Kidney (tissue), 14 donors: ENCODE data around the gene WNT7A. TPM values are rescaled to one million over a fixed set of nuclear protein-coding genes. Genes with fewer than 3 reads are reported as not detected.
A peak's percentile ranks its signal among the peaks of the same experiment; 100 is the strongest.

ENCODE experiments used
- DNase-seq, 5 donors: peaks; one replicate each; pipeline ENCODE4 v3.0.0-alpha.2; 2013 to 2020
- FAIRE-seq: peaks from 2 replicates; lab custom pipeline; 2012; peaks lifted over from hg19 to GRCh38; lab: Jason Lieb, UNC
- H3K27ac ChIP-seq, 2 donors: one replicate each; pipeline ENCODE4 v1.7.0; 2013; ENCODE audit warnings: low read depth in 2 of 2, low read length in 2 of 2, inconsistent platforms in 1 of 2
- H3K27me3 ChIP-seq: one replicate; pipeline ENCODE4 v1.7.1; 2013; ENCODE audit warnings: low read length, inconsistent platforms; ENCODE audit not compliant: control insufficient read depth, insufficient read depth
- H3K36me3 ChIP-seq, 3 donors: one replicate each; pipeline versions ENCODE4 v1.7.0 to v1.7.1; 2013; ENCODE audit warnings: low read length in 3 of 3, control low read depth in 1 of 3, inconsistent platforms in 1 of 3; ENCODE audit not compliant: insufficient read depth in 3 of 3, control insufficient read depth in 2 of 3
- H3K4me1 ChIP-seq, 3 donors: one replicate each; pipeline versions ENCODE4 v1.7.0 to v1.7.1; 2013; ENCODE audit warnings: low read length in 3 of 3, inconsistent platforms in 1 of 3, low read depth in 1 of 3; ENCODE audit not compliant: control insufficient read depth in 2 of 3, insufficient read depth in 2 of 3
- H3K4me3 ChIP-seq, 3 donors: one replicate each; pipeline versions ENCODE4 v1.7.0 to v1.8.1; 2013; ENCODE audit warnings: low read length in 3 of 3, control low read depth in 1 of 3, inconsistent platforms in 1 of 3
- H3K9ac ChIP-seq, 3 donors: one replicate each; pipeline versions ENCODE4 v1.7.0 to v1.7.1; 2013; ENCODE audit warnings: low read length in 3 of 3, control low read depth in 1 of 3, inconsistent platforms in 1 of 3
- H3K9me3 ChIP-seq, 3 donors: one replicate each; pipeline versions ENCODE4 v1.7.0 to v1.7.1; 2013; ENCODE audit warnings: low read length in 3 of 3, control low read depth in 1 of 3, inconsistent platforms in 1 of 3; ENCODE audit not compliant: control insufficient read depth in 2 of 3, insufficient read depth in 1 of 3
- CTCF ChIP-seq: IDR thresholded peaks from 3 replicates; pipeline ENCODE4 v1.5.1; 2012; ENCODE audit warnings: mild to moderate bottlenecking, moderate library complexity, borderline replicate concordance; ENCODE audit not compliant: insufficient read depth; ENCODE audit errors: extremely low read depth
- intact Hi-C: fragments of 100-400 bp; cut with DNase I; formaldehyde crosslinking; loops from one replicate; pipeline ENCODE4 v1.11.1; 2022
- polyA plus RNA-seq: library from polyadenylated mRNA; stranded (reverse); fragments of 350-450 nt; fragmentation: Illumina TruSeq; extraction: RNeasy Lipid Tissue Mini Kit (QIAGEN cat#74804); gene quantifications from one replicate; pipeline ENCODE4 v1.2.3, GENCODE V29; 2014; ENCODE audit warnings: low read depth, low replicate concordance; ENCODE audit not compliant: insufficient read depth
- total RNA-seq: library from RNA; stranded (reverse); fragmentation: NEBNext Ultra II Directional; extraction: Animal tissue kit (Norgen Biotek cat#: 25700); gene quantifications from one replicate; pipeline ENCODE4 v1.2.1, GENCODE V29; 2021
- donor health status: control.
- donor health status: control.
- donor health status: control.
- donor health status: control.
- donor health status: control.
- donor health status: DM: yes; HTN: yes; CAD: no.
- donor health status: Normal renal cell carcinoma (clear cell type).

WNT7A gene
- total and polyA plus RNA-seq, 2 donors from 2014 or later: 0.13 to 3.3 TPM

GRCh38 chr3:13891017-13891392 lies 11.1 kb upstream of the WNT7A start:
- no peak for TF ChIP-seq CTCF
- H3K4me3 ChIP-seq: no peak overlapping the region
- no peak for DNase-seq
- H3K27ac ChIP-seq: no peak overlapping the region
- no peaks in the 10 kb centered on the region for H3K36me3 ChIP-seq
- H3K9ac ChIP-seq: no peak overlapping the region
- no peaks in the 10 kb centered on the region for H3K27me3 ChIP-seq
- H3K9me3 ChIP-seq: no peaks in the 10 kb centered on the region
- intact Hi-C loops: no loop called here
- no peak for FAIRE-seq
- H3K4me1 ChIP-seq: peaks cover 0 to 5% (median under 1%) of the 10 kb centered on the region in 3 donors

- peak in 1 of 5 donors; percentile 82 for DNase-seq
Measured at GRCh38 chr3:13890377-13891016, 10.6 kb upstream of the WNT7A start.

GRCh38 chr3:13888576-13888975 lies 8.7 kb upstream of the WNT7A start:
- Histone ChIP-seq H3K36me3 (no peaks in the 10 kb centered on the region), H3K4me3 (no peak overlapping the region), H3K9ac (no peak overlapping the region), H3K27ac (no peak overlapping the region), H3K27me3 (no peaks in the 10 kb centered on the region), H3K9me3 (no peaks in the 10 kb centered on the region), H3K4me1 (no peaks in the 10 kb centered on the region)
- TF ChIP-seq CTCF: no peak
- no peak for FAIRE-seq
- intact Hi-C loops: no loop called here
- no peak for DNase-seq

More at GRCh38 chr3:13890377-13891016, 10.6 kb upstream of the WNT7A start:
- intact Hi-C loops: no loop called here
- Histone ChIP-seq H3K9ac (no peak overlapping the region), H3K36me3 (no peaks in the 10 kb centered on the region), H3K27ac (no peak overlapping the region), H3K4me1 (peaks cover 0 to 2% (median 0%) of the 10 kb centered on the region in 3 donors), H3K4me3 (no peak overlapping the region), H3K9me3 (no peaks in the 10 kb centered on the region), H3K27me3 (no peaks in the 10 kb centered on the region)
- no peak for FAIRE-seq
- TF ChIP-seq CTCF: no peak
